KBM-7 (cell line): Measurements from ENCODE around the gene NPFFR2.
"Not testable (repeated sequence)": the region's sequence is repeated elsewhere in the genome, so short reads cannot be mapped to it uniquely, and the experiment has no call there.

ENCODE experiments used
- DNase-seq: peaks from one replicate; pipeline ENCODE4 v3.0.0-alpha.2; 2015
- in situ Hi-C: fragments of 300-500 bp; cut with MboI; formaldehyde crosslinking; loops from 2 replicates; pipeline ENCODE4 v1.14.3; 2020; ENCODE audit warnings: low sequenced_read_pairs, low pct_unique_long_range_greater_than_20kb, mixed read lengths

The NPFFR2 gene

GRCh38 chr4:72031868-72032608, at the start of gene NPFFR2:
Gene NPFFR2, plus strand, starts transcription at chr4:72032000. Its CDS starts 96,592 bp downstream, at chr4:72128592.
- no peak for DNase-seq
- in situ Hi-C loops = no loop called here

GRCh38 chr4:71992571-71993312, 39.1 kb upstream of the NPFFR2 start:
- DNase-seq = no peak
- in situ Hi-C loops = no loop called here

GRCh38 chr4:71994559-71994958, 37.2 kb upstream of the NPFFR2 start:
- no peak for DNase-seq
- in situ Hi-C loops = no loop called here

GRCh38 chr4:71995297-71995696, 36.5 kb upstream of the NPFFR2 start:
- DNase-seq = no peak
- in situ Hi-C loops = no loop called here

GRCh38 chr4:72006586-72006985, 25.2 kb upstream of the NPFFR2 start:
- DNase-seq = no peak
- in situ Hi-C loops = no loop called here

GRCh38 chr4:72011906-72012305, 19.9 kb upstream of the NPFFR2 start:
- in situ Hi-C loops = no loop called here
- no peak for DNase-seq

GRCh38 chr4:72016011-72016410, 15.8 kb upstream of the NPFFR2 start:
- in situ Hi-C loops = no loop called here
- no peak for DNase-seq

- in situ Hi-C loops = no loop called here
- DNase-seq = no peak
Measured at GRCh38 chr4:72019688-72020087, 12.1 kb upstream of the NPFFR2 start.

GRCh38 chr4:72022553-72022952, 9.2 kb upstream of the NPFFR2 start:
- no peak for DNase-seq
- in situ Hi-C loops = no loop called here

- DNase-seq = no peak
- in situ Hi-C loops = no loop called here
Measured at GRCh38 chr4:72055566-72055965, 23.8 kb downstream of the NPFFR2 start.

GRCh38 chr4:72063726-72064125, 31.9 kb downstream of the NPFFR2 start:
- in situ Hi-C loops = no loop called here
- DNase-seq = no peak

GRCh38 chr4:72067051-72067450, 35.3 kb downstream of the NPFFR2 start:
- in situ Hi-C loops = no loop called here
- no peak for DNase-seq

GRCh38 chr4:72073816-72074215, 42.0 kb downstream of the NPFFR2 start:
- in situ Hi-C loops = no loop called here

GRCh38 chr4:72076562-72076961, 44.8 kb downstream of the NPFFR2 start:
- DNase-seq = no peak
- in situ Hi-C loops = no loop called here

More at GRCh38 chr4:72073816-72074215, 42.0 kb downstream of the NPFFR2 start:
- no peak for DNase-seq

GRCh38 chr4:72077346-72077745, 45.5 kb downstream of the NPFFR2 start:
- in situ Hi-C loops = no loop called here

GRCh38 chr4:72084587-72085011, 52.8 kb downstream of the NPFFR2 start:
- in situ Hi-C loops = no loop called here
- DNase-seq = no peak

More at GRCh38 chr4:72077346-72077745, 45.5 kb downstream of the NPFFR2 start:
- DNase-seq = no peak

GRCh38 chr4:72090606-72091005, 58.8 kb downstream of the NPFFR2 start:
- in situ Hi-C loops, DNase-seq: not testable (repeated sequence)

- in situ Hi-C loops = no loop called here
- DNase-seq = no peak
Measured at GRCh38 chr4:72094059-72094797, 62.4 kb downstream of the NPFFR2 start.

GRCh38 chr4:72107456-72107855, 75.7 kb downstream of the NPFFR2 start:
- in situ Hi-C loops = no loop called here
- DNase-seq = no peak

- DNase-seq = no peak
- in situ Hi-C loops = no loop called here
Measured at GRCh38 chr4:72109364-72109763, 77.6 kb downstream of the NPFFR2 start.
